ENCODE measurements around the gene MORC4.

GRCh38 chrX:106917830-106918500 lies 82.0 kb downstream of the MORC4 start:
- TF ChIP-seq CTCF (IDR thresholded peaks at IDR 0.05) (no peak), POLR2AphosphoS5 (IDR thresholded peaks at IDR 0.05) (no peak)
